ENCODE data around the gene KDM1B.

KDM1B gene

GRCh38 chr6:18126121-18126520, 29.1 kb upstream of the KDM1B start:
- TF ChIP-seq BACH2 (CRISPR knock-in tag; IDR thresholded peaks at IDR 0.05; ENCODE audit: borderline replicate concordance) (no peak), ESRRG (CRISPR knock-in tag; IDR thresholded peaks at IDR 0.05) (no peak), CSRNP3 (CRISPR knock-in tag; IDR thresholded peaks at IDR 0.05) (no peak), ZFP30 (CRISPR knock-in tag; IDR thresholded peaks at IDR 0.05) (no peak), CSDC2 (CRISPR knock-in tag; IDR thresholded peaks at IDR 0.05) (no peak), OSR1 (CRISPR knock-in tag; IDR thresholded peaks at IDR 0.05) (no peak), TCF4 (CRISPR knock-in tag; IDR thresholded peaks at IDR 0.05; ENCODE audit: borderline replicate concordance) (no peak), PPARA (CRISPR knock-in tag; IDR thresholded peaks at IDR 0.05; ENCODE audit: borderline replicate concordance) (no peak), ARNTL (CRISPR knock-in tag; IDR thresholded peaks at IDR 0.05; ENCODE audit: borderline replicate concordance, low read depth) (no peak)
- TF ChIP-seq, protein P1, sequence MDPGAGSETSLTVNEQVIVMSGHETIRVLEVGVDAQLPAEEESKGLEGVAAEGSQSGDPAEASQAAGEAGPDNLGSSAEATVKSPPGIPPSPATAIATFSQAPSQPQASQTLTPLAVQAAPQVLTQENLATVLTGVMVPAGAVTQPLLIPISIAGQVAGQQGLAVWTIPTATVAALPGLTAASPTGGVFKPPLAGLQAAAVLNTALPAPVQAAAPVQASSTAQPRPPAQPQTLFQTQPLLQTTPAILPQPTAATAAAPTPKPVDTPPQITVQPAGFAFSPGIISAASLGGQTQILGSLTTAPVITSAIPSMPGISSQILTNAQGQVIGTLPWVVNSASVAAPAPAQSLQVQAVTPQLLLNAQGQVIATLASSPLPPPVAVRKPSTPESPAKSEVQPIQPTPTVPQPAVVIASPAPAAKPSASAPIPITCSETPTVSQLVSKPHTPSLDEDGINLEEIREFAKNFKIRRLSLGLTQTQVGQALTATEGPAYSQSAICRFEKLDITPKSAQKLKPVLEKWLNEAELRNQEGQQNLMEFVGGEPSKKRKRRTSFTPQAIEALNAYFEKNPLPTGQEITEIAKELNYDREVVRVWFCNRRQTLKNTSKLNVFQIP (CRISPR knock-in tag; IDR thresholded peaks at IDR 0.05; ENCODE audit: borderline replicate concordance, low read depth) = no peak
- TF ChIP-seq, protein P2, sequence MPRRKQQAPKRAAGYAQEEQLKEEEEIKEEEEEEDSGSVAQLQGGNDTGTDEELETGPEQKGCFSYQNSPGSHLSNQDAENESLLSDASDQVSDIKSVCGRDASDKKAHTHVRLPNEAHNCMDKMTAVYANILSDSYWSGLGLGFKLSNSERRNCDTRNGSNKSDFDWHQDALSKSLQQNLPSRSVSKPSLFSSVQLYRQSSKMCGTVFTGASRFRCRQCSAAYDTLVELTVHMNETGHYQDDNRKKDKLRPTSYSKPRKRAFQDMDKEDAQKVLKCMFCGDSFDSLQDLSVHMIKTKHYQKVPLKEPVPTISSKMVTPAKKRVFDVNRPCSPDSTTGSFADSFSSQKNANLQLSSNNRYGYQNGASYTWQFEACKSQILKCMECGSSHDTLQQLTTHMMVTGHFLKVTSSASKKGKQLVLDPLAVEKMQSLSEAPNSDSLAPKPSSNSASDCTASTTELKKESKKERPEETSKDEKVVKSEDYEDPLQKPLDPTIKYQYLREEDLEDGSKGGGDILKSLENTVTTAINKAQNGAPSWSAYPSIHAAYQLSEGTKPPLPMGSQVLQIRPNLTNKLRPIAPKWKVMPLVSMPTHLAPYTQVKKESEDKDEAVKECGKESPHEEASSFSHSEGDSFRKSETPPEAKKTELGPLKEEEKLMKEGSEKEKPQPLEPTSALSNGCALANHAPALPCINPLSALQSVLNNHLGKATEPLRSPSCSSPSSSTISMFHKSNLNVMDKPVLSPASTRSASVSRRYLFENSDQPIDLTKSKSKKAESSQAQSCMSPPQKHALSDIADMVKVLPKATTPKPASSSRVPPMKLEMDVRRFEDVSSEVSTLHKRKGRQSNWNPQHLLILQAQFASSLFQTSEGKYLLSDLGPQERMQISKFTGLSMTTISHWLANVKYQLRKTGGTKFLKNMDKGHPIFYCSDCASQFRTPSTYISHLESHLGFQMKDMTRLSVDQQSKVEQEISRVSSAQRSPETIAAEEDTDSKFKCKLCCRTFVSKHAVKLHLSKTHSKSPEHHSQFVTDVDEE (CRISPR knock-in tag; IDR thresholded peaks at IDR 0.05) = no peak
- TF ChIP-seq, protein P3, sequence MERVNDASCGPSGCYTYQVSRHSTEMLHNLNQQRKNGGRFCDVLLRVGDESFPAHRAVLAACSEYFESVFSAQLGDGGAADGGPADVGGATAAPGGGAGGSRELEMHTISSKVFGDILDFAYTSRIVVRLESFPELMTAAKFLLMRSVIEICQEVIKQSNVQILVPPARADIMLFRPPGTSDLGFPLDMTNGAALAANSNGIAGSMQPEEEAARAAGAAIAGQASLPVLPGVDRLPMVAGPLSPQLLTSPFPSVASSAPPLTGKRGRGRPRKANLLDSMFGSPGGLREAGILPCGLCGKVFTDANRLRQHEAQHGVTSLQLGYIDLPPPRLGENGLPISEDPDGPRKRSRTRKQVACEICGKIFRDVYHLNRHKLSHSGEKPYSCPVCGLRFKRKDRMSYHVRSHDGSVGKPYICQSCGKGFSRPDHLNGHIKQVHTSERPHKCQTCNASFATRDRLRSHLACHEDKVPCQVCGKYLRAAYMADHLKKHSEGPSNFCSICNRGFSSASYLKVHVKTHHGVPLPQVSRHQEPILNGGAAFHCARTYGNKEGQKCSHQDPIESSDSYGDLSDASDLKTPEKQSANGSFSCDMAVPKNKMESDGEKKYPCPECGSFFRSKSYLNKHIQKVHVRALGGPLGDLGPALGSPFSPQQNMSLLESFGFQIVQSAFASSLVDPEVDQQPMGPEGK (CRISPR knock-in tag; IDR thresholded peaks at IDR 0.05; ENCODE audit: borderline replicate concordance) = no peak
- ATAC-seq = no peak

DNA sequence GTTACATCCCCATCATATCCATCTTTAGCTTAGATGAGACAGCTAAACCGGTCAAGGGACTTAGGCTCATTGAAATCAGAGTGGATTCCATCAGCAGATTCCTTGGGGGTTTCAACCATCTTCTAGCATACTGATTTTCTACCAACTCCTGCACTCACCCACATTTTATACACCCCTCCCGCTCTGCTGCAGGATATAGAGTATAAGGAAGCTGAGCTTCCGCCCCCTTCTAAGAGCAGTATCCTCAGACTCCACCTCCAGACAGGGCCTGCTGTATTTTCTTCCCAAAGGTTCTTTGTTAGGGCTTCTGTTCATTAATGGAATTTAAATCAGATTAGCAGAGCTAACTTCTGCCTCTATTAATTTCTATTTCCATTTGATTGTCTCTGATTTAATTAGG, 22.9 kb upstream of the KDM1B start:
- no peak for TF ChIP-seq GLIS3 (CRISPR knock-in tag; IDR thresholded peaks at IDR 0.05)
- no peak for TF ChIP-seq ESRRG (CRISPR knock-in tag; IDR thresholded peaks at IDR 0.05)
- no peak for TF ChIP-seq ZNF70 (CRISPR knock-in tag; IDR thresholded peaks at IDR 0.05)
- TF ChIP-seq, protein P4, sequence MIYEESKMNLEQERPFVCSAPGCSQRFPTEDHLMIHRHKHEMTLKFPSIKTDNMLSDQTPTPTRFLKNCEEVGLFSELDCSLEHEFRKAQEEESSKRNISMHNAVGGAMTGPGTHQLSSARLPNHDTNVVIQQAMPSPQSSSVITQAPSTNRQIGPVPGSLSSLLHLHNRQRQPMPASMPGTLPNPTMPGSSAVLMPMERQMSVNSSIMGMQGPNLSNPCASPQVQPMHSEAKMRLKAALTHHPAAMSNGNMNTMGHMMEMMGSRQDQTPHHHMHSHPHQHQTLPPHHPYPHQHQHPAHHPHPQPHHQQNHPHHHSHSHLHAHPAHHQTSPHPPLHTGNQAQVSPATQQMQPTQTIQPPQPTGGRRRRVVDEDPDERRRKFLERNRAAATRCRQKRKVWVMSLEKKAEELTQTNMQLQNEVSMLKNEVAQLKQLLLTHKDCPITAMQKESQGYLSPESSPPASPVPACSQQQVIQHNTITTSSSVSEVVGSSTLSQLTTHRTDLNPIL (CRISPR knock-in tag; IDR thresholded peaks at IDR 0.05; ENCODE audit: low read depth) = no peak
- no peak for TF ChIP-seq TCF4 (CRISPR knock-in tag; IDR thresholded peaks at IDR 0.05; ENCODE audit: borderline replicate concordance)
- no peak for TF ChIP-seq ISL1 (CRISPR knock-in tag; IDR thresholded peaks at IDR 0.05)
- TF ChIP-seq ZFP30 (CRISPR knock-in tag; IDR thresholded peaks at IDR 0.05) = no peak
- TF ChIP-seq TOX (CRISPR knock-in tag; IDR thresholded peaks at IDR 0.05; ENCODE audit: borderline replicate concordance) = no peak
- no peak for TF ChIP-seq ZNF565 (CRISPR knock-in tag; conservative IDR thresholded peaks at IDR 0.05; ENCODE audit: low read depth)
- no peak for TF ChIP-seq PPARA (CRISPR knock-in tag; IDR thresholded peaks at IDR 0.05; ENCODE audit: borderline replicate concordance)
- TF ChIP-seq BACH2 (CRISPR knock-in tag; IDR thresholded peaks at IDR 0.05; ENCODE audit: borderline replicate concordance) = no peak
- no peak for TF ChIP-seq RARB (CRISPR knock-in tag; IDR thresholded peaks at IDR 0.05)
- TF ChIP-seq ZFP3 (CRISPR knock-in tag; IDR thresholded peaks at IDR 0.05) = no peak
- TF ChIP-seq ZC3H10 (CRISPR knock-in tag; IDR thresholded peaks at IDR 0.05) = no peak
- no peak for TF ChIP-seq SNAI2 (CRISPR knock-in tag; IDR thresholded peaks at IDR 0.05)
- no peak for TF ChIP-seq ZNF8 (CRISPR knock-in tag; IDR thresholded peaks at IDR 0.05)
- TF ChIP-seq CSDC2 (CRISPR knock-in tag; IDR thresholded peaks at IDR 0.05) = no peak
- TF ChIP-seq, protein P1 (CRISPR knock-in tag; IDR thresholded peaks at IDR 0.05; ENCODE audit: borderline replicate concordance, low read depth) = no peak
- ATAC-seq = no peak
